HEK293 (cell line): ENCODE data around the gene SMURF2.

Experiments used
- CTCF ChIA-PET: fragments of 350-600 bp; formaldehyde crosslinking; extraction: SDS; loops from one replicate; lab custom pipeline; 2021; ENCODE audit warnings: antibody characterized with exemption; lab: Yijun Ruan, JAX
- POLR2A ChIA-PET: fragments of 300-600 bp; formaldehyde crosslinking; extraction: SDS; loops from one replicate; lab custom pipeline; 2020; ENCODE audit warnings: antibody characterized with exemption, inconsistent platforms; lab: Yijun Ruan, JAX
- H3K27ac ChIP-seq: fragments of 200-500 bp; sonication (Bioruptor generic); 2 replicates; pipeline ENCODE4 v1.5.1; 2014; ENCODE audit warnings: low read depth, low read length, control low read depth, inconsistent platforms; ENCODE audit errors: extremely low read depth
- H3K36me3 ChIP-seq, 2 experiments: fragments of 200-500 bp in 1 of 2; sonication (Bioruptor generic) in 1 of 2; 1 replicate in 1 of 2; 2 replicates in 1 of 2; pipeline ENCODE4 v1.5.1; 2014 to 2017; ENCODE audit warnings: inconsistent platforms in 2 of 2, low read length in 2 of 2; ENCODE audit not compliant: control insufficient read depth in 2 of 2, insufficient read depth in 1 of 2
- H3K4me1 ChIP-seq: fragments of 200-500 bp; sonication (Bioruptor generic); 2 replicates; pipeline ENCODE4 v1.5.1; 2014; ENCODE audit warnings: mild to moderate bottlenecking, low read length, inconsistent platforms; ENCODE audit not compliant: control insufficient read depth, insufficient read depth
- H3K4me3 ChIP-seq: 2 replicates; pipeline ENCODE4 v1.5.1; 2011; ENCODE audit warnings: low read depth, mild to moderate bottlenecking, control low read depth, low read length, moderate library complexity
- H3K9me3 ChIP-seq: fragments of 200-500 bp; sonication (Bioruptor generic); 2 replicates; pipeline ENCODE4 v1.5.1; 2014; ENCODE audit warnings: low read depth, low read length, inconsistent platforms; ENCODE audit not compliant: control insufficient read depth, insufficient read depth
- MYNN ChIP-seq: fragments of 450-650 bp; formaldehyde crosslinking; IDR thresholded peaks from 2 replicates; pipeline ENCODE4 v1.5.1; 2016; ENCODE audit warnings: missing biosample characterization, missing genetic modification characterization, borderline replicate concordance
- ZBTB17 ChIP-seq: fragments of 450-650 bp; formaldehyde crosslinking; IDR thresholded peaks from 2 replicates; pipeline ENCODE4 v1.5.1; 2016; ENCODE audit warnings: missing biosample characterization, missing genetic modification characterization
- ZNF121 ChIP-seq: fragments of 450-650 bp; formaldehyde crosslinking; IDR thresholded peaks from 2 replicates; pipeline ENCODE4 v1.5.1; 2016; ENCODE audit warnings: missing biosample characterization, missing genetic modification characterization
- ZNF174 ChIP-seq: fragments of 450-650 bp; formaldehyde crosslinking; IDR thresholded peaks from 2 replicates; pipeline ENCODE4 v1.5.0; 2017; ENCODE audit warnings: missing biosample characterization, mild to moderate bottlenecking, missing genetic modification characterization
- ZNF175 ChIP-seq: fragments of 450-650 bp; formaldehyde crosslinking; IDR thresholded peaks from 2 replicates; pipeline ENCODE4 v1.5.1; 2016; ENCODE audit warnings: missing biosample characterization, missing genetic modification characterization
- ZNF221 ChIP-seq: fragments of 450-650 bp; formaldehyde crosslinking; IDR thresholded peaks from 2 replicates; pipeline ENCODE4 v1.5.1; 2017; ENCODE audit warnings: missing biosample characterization, missing genetic modification characterization, borderline replicate concordance
- ZNF555 ChIP-seq: fragments of 450-650 bp; formaldehyde crosslinking; conservative IDR thresholded peaks from 2 replicates; pipeline ENCODE4 v1.5.1; 2017; ENCODE audit warnings: missing biosample characterization, mild to moderate bottlenecking, missing genetic modification characterization, inconsistent platforms
- ZSCAN30 ChIP-seq: fragments of 450-650 bp; IDR thresholded peaks from 2 replicates; pipeline ENCODE4 v1.5.1; 2018; ENCODE audit warnings: missing biosample characterization, mild to moderate bottlenecking, missing genetic modification characterization, moderate library complexity
- TF ChIP-seq, protein P1 (sequence below): fragments of 450-650 bp; formaldehyde crosslinking; IDR thresholded peaks from 2 replicates; pipeline ENCODE4 v1.5.1; 2017; ENCODE audit warnings: missing biosample characterization, missing genetic modification characterization
- TF ChIP-seq, protein P2 (sequence below): fragments of 450-650 bp; formaldehyde crosslinking; IDR thresholded peaks from 2 replicates; pipeline ENCODE4 v1.5.1; 2016; ENCODE audit warnings: missing biosample characterization, missing genetic modification characterization
- TF ChIP-seq, protein P3 (sequence below): fragments of 450-650 bp; formaldehyde crosslinking; conservative IDR thresholded peaks from 2 replicates; pipeline ENCODE4 v1.5.1; 2016; ENCODE audit warnings: low read depth, missing biosample characterization, missing genetic modification characterization
- TF ChIP-seq, protein P4 (sequence below): fragments of 450-650 bp; IDR thresholded peaks from 2 replicates; pipeline ENCODE4 v1.5.1; 2018; ENCODE audit warnings: missing biosample characterization, mild to moderate bottlenecking, missing genetic modification characterization

The SMURF2 gene

DNA sequence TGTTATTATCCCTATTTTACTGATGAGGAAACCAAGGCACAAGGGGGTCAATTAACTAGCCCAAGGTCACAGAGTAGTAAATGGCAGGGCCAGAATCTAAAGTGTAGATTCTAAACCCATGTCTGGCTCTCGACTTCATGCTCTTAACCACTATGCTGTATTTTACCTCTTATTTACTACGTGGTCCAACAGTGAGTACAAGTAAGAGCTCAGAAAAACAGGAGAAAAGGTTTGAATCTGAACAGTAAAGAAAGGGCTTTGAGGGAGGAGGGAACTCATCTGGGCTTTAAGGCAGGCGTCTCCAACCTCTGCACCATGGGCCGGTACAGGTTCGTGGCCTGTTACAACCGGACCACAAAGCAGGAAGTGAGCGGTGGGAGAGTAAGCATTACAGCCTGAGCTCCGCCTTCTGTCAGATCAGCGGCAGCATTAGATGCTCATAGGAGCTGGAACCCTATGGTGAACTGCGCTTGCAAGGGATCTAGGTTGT is 62.9 kb downstream of the SMURF2 start (continued):
- TF ChIP-seq MYNN (tag by site-specific recombination) (no peak), ZNF175 (tag by site-specific recombination) (no peak)
- TF ChIP-seq, protein P1, sequence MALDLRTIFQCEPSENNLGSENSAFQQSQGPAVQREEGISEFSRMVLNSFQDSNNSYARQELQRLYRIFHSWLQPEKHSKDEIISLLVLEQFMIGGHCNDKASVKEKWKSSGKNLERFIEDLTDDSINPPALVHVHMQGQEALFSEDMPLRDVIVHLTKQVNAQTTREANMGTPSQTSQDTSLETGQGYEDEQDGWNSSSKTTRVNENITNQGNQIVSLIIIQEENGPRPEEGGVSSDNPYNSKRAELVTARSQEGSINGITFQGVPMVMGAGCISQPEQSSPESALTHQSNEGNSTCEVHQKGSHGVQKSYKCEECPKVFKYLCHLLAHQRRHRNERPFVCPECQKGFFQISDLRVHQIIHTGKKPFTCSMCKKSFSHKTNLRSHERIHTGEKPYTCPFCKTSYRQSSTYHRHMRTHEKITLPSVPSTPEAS = no peak

DNA sequence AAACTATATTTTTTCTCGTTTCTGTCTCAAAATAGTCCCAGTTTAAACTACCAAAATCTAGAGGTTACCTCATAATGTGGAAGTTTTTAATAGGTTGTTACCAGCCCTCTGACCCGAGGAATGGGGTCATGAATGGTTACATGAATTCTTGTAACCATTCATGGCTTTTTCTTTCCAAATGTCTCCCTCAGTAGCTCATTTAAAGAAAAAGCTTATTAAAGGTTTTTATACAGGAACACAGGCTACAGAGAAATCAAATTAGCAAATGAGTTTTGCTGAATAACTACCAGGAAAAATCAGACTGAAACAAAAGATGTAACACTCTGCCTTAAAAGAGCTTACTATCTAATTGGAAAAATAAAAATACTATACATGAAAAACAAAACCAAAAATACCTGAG is 63.4 kb downstream of the SMURF2 start:
- Histone ChIP-seq H3K27ac (no peak overlapping the region), H3K4me3 (no peak overlapping the region), H3K36me3 (peaks cover 7 to 15% of the 10 kb centered on the region in 2 experiments)

DNA sequence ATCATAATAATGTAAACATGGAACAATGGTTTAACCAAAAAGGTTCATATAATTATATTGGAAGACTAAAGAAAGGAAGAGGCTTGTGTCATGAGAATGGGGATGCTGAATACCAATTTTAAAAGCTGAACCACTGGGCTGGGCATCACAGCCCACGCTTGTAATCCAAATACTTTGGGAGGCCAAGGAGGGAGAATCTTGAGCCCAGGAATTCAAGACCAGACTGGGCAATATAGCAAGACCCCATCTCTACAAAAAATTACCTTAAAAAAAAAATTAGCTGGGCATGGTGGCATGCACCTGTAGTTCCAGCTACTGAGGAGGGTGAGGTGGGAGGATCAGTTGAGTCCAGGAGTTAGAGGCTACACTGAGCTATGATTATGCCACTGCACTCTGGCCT is 65.1 kb downstream of the SMURF2 start:
- POLR2A ChIA-PET = no interaction called here
- TF ChIP-seq, protein P2, sequence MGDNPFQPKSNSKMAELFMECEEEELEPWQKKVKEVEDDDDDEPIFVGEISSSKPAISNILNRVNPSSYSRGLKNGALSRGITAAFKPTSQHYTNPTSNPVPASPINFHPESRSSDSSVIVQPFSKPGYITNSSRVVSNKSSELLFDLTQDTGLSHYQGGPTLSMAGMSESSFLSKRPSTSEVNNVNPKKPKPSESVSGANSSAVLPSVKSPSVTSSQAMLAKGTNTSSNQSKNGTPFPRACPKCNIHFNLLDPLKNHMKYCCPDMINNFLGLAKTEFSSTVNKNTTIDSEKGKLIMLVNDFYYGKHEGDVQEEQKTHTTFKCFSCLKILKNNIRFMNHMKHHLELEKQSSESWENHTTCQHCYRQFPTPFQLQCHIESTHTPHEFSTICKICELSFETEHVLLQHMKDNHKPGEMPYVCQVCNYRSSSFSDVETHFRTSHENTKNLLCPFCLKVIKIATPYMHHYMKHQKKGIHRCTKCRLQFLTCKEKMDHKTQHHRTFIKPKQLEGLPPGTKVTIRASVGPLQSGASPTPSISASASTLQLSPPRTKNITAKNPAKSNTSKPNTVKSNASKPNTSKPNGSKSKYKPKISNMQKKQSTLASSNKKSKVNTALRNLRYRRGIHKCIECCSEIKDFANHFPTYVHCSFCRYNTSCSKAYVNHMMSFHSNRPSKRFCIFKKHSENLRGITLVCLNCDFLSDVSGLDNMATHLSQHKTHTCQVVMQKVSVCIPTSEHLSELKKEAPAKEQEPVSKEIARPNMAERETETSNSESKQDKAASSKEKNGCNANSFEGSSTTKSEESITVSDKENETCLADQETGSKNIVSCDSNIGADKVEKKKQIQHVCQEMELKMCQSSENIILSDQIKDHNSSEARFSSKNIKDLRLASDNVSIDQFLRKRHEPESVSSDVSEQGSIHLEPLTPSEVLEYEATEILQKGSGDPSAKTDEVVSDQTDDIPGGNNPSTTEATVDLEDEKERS = no peak
- TF ChIP-seq ZNF121 (tag by site-specific recombination) = peak; percentile 86
- CTCF ChIA-PET = no interaction called here

More for the DNA sequence above, 63.4 kb downstream of the SMURF2 start:
- TF ChIP-seq ZNF555 (tag by site-specific recombination) (no peak), ZNF221 (tag by site-specific recombination) (no peak)
- TF ChIP-seq, all 188 proteins: peak for 0
- ChIA-PET CTCF (interaction anchor here (0.6 to 1.5 kb wide), 3 partner anchors 50 to 103 kb away, joined by 3 read pairs; no protein-coding TSS in a partner anchor), POLR2A (no interaction called here)
- Histone ChIP-seq H3K4me1 (0 out of 2 replicates have a peak, but pooled peaks cover 2% of the 10 kb centered on the region), H3K9me3 (no peaks in the 10 kb centered on the region)

DNA sequence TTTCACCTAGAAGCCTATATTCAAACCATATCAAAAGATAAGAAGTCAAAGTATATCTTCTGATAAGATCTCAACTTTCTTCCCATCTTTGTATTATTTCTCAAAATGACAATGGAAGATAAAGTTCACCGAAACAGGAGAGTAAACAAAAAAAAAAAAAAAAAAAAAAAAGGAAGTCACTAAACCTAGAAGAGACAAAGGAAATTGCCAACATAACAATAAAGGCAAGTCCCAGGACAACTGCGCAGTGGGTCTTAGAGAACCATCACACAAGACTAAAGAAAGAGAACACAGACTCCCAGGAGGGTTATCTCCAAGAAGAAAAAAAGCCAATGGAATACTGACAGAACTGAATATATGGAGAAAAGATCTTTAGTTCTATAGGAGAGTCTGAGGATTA is 65.7 kb downstream of the SMURF2 start:
- no peak overlapping the region for H3K27ac ChIP-seq
- H3K9me3 ChIP-seq = no peaks in the 10 kb centered on the region
- H3K4me1 ChIP-seq = no peaks in the 10 kb centered on the region
- H3K36me3 ChIP-seq = peaks cover 16 to 32% of the 10 kb centered on the region in 2 experiments
- no peak for TF ChIP-seq ZBTB17 (tag by site-specific recombination)
- TF ChIP-seq, protein P3, sequence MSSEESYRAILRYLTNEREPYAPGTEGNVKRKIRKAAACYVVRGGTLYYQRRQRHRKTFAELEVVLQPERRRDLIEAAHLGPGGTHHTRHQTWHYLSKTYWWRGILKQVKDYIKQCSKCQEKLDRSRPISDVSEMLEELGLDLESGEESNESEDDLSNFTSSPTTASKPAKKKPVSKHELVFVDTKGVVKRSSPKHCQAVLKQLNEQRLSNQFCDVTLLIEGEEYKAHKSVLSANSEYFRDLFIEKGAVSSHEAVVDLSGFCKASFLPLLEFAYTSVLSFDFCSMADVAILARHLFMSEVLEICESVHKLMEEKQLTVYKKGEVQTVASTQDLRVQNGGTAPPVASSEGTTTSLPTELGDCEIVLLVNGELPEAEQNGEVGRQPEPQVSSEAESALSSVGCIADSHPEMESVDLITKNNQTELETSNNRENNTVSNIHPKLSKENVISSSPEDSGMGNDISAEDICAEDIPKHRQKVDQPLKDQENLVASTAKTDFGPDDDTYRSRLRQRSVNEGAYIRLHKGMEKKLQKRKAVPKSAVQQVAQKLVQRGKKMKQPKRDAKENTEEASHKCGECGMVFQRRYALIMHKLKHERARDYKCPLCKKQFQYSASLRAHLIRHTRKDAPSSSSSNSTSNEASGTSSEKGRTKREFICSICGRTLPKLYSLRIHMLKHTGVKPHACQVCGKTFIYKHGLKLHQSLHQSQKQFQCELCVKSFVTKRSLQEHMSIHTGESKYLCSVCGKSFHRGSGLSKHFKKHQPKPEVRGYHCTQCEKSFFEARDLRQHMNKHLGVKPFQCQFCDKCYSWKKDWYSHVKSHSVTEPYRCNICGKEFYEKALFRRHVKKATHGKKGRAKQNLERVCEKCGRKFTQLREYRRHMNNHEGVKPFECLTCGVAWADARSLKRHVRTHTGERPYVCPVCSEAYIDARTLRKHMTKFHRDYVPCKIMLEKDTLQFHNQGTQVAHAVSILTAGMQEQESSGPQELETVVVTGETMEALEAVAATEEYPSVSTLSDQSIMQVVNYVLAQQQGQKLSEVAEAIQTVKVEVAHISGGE (tag by site-specific recombination) = no peak
- no peak for TF ChIP-seq ZSCAN30
- TF ChIP-seq, protein P4, sequence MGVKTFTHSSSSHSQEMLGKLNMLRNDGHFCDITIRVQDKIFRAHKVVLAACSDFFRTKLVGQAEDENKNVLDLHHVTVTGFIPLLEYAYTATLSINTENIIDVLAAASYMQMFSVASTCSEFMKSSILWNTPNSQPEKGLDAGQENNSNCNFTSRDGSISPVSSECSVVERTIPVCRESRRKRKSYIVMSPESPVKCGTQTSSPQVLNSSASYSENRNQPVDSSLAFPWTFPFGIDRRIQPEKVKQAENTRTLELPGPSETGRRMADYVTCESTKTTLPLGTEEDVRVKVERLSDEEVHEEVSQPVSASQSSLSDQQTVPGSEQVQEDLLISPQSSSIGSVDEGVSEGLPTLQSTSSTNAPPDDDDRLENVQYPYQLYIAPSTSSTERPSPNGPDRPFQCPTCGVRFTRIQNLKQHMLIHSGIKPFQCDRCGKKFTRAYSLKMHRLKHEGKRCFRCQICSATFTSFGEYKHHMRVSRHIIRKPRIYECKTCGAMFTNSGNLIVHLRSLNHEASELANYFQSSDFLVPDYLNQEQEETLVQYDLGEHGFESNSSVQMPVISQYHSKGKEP (tag by site-specific recombination) = no peak
- TF ChIP-seq ZNF174 (tag by site-specific recombination) = no peak
- CTCF ChIA-PET = no interaction called here
- no peak overlapping the region for H3K4me3 ChIP-seq
- POLR2A ChIA-PET = no interaction called here

More for the DNA sequence above, 65.1 kb downstream of the SMURF2 start:
- Histone ChIP-seq H3K4me3 (no peak overlapping the region), H3K9me3 (no peaks in the 10 kb centered on the region), H3K36me3 (peaks cover 16 to 26% of the 10 kb centered on the region in 2 experiments), H3K4me1 (no peaks in the 10 kb centered on the region), H3K27ac (no peak overlapping the region)
